KBM-7 (cell line): ENCODE measurements around the gene TBX5.

Experiments used
- DNase-seq: peaks from one replicate; pipeline ENCODE4 v3.0.0-alpha.2; 2015
- in situ Hi-C: fragments of 300-500 bp; cut with MboI; formaldehyde crosslinking; loops from 2 replicates; pipeline ENCODE4 v1.14.3; 2020; ENCODE audit warnings: low sequenced_read_pairs, low pct_unique_long_range_greater_than_20kb, mixed read lengths

Gene TBX5

DNA sequence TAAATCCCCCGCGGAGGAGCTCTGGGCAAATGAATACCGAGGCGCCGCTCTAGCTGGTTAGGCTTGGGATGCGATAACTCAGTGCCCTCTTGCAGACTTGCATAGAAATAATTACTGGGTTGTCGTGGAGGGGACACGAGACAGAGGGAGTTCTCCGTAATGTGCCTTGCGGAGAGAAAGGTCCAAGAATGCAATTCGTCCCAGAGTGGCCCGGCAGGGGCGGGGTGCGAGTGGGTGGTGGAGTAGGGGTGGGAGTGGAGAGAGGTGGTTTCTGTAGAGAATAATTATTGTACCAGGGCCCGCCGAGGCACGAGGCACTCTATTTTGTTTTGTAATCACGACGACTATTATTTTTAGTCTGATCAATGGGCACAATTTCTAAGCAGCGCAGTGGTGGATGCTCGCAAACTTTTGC lies 2.5 kb upstream of the TBX5 start:
- in situ Hi-C loops = no loop called here

DNA sequence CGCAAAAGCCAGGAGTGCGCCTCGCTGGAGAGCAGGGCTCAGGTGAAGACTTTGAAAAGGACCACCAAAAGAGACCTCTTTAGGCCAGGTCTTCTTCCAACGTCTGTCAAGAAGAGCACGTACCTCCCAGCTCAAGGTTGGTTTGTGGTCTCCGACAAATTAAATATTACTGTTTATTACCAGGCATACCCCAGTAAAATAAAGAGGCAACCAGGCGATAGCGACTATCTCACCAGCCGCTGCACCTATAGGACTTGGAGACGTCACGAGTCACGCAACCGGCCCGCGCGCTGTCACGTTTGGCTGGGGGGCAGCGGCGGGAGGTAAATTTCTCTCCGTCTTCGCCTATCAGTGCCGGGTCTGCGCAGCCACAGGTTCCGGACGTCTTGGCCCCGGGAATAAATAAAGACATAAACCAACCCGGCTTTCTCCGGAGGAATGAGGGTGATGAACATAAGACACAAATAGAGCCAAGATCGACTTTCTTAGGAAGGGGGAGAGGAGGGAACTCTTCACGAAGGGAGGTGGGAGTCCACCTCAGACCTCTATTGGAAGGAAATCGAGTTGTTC lies 2.0 kb upstream of the TBX5 start:
- in situ Hi-C loops = no loop called here
- DNase-seq = no peak

More for the DNA sequence above, 2.5 kb upstream of the TBX5 start:
- DNase-seq = no peak

DNA sequence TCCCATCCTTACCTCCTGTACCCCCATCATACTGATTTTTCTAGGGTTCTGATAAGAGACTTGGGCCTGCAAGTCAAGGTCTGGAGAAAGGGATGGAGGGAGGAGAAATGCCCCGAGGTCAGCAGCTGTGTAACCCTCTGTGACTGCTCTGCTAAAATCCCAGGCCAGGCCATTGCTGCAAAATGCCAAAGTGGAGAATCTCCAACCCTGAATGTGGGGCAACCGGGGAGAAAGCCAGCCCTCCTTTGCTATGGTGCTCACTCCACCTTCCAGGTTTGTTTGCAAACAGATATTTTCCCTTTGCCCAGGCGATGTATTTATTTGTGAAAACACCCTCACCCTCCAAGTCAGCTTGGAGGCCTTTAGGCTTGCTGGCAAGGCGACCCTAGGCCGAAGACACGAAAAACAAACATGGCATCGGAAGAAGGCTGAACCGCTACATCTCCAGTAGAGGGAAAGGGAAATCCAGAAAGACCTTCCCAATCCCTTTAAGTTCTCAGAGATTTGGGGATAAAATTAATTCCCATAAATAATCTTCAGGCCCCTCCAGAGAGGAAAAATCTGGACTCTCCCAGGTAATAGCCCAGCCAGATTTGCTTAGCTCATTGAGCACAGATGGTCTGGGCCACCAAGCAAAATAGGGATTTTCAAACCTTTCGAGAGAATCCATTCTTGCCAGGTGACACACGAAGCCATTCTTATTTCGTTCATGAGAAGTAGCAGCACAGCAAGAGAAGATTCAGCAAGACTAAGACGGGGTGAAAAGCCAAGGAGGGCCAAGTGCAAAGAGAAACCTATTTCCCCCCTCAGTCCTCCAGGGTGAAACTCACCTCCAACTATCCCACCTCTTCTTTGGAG lies 1.3 kb upstream of the TBX5 start:
- in situ Hi-C loops = no loop called here
- DNase-seq = no peak

DNA sequence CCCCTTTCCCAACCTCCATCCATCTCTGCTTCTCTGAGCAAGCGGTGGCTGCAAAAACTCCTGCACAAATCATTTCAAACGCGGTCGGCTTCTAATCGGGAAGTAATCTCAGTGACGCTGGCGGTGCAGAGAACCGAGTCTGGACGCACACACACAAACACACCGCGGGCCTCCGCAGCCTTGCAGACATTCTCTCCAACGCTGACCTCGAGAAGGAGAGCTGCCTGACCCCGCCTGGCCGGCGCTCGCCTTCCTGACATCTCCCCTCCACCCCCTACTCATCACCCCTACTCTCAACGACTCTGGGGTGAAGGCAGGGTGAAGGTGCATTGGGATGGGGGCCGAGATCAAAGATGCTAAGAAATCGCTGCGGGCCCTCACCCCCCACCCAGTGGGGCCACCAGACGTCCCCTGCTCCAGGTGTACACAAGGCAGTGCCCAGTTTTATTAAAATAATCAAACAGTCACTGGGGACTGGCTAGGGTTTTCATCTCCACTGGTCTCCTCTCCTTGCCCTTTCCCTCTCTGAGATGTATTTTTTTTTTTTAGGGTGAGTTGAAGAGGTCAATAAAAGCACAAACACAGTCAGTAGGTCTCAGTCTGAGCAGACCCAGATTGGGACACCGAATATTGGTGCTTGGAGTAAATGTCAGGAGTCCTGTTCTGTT lies 506 bp upstream of the TBX5 start:
- in situ Hi-C loops = no loop called here
- no peak for DNase-seq

DNA sequence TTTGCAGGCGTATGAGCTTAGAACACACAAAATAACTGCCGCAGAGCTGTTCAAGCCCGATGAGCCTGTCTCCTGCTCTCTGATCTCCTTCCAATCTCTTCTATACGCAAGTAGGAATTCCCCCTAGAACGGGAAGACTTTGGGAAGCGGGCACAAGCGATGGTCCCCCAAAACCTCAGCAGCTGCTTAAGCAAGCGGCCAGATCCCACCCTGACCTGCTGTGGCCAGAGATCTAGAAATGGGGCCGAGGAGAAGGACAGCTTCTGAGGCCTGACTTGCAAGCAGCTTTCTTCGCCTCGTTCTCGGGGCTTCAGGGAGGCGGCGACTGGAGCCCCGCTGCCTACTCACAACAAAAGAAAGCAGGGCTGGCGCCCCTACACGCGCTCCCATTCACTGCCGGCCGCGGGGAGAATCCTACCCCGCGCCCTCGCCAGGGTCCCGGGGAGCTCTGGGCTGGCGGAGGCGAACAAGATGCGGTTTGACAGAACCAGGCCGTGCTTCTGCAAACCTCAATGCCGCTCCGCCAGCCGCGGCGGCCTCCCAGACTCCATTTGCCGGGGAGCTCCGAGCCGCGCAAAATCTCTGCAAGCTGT lies 922 bp downstream of the TBX5 start:
- in situ Hi-C loops = no loop called here
- no peak for DNase-seq

DNA sequence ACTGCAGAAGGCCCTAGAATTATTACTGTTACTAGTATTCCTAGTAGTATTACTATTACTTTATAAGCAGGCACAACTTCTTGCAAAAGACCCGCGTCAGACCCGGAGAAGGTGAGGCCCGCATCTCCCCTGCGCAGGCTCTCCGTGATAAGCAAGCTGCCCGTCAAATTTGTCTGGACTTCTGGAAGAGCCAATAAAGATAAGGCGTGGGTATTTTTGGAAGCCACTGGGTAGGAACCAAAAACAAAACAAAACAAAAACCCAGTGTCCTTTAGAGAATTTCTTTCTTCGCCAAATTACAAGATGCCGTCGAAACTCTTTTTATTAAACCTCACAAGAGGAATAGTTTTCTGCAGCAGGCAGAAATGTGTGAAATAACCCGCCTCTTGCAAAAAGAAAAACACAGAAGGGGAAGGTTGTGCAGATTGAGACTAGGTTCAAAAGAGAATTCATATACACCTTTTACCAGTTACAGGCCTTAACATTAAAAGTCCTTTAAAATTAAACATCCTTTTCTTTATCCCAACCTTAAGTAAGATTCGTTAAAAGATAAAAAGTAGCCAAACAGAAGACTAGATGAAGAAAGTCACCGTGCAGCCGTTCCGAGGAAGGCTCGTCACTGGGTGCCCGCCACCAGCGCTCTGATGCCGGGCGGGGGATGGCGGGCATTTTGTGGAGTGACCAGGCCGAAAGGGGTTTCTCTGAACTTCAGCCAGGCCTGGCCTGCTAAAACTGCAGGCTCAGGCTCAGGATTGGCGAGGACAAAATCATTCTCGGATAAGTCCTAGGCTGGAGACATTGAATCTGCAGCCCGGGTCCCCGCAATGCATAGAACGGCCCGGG lies 1.6 kb downstream of the TBX5 start:
- no peak for DNase-seq
- in situ Hi-C loops = no loop called here

DNA sequence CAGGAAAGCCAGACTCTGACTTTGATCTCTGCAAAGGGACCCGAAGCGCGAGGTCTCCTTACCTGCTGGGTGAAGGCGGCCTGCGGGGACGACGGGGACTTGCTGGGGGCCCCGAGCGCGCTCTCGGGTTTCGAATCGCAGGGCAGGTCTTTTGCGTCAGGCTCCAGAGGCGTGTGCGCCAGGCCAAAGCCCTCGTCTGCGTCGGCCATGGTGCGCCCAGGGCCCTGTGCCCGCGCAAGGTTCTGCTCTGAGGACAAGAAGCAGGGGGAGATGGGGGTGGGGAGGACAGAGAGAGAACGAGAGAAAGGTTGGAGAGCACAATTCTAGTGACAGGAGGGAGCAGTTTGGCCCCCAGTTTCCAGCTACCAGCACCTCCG lies 2.3 kb downstream of the TBX5 start:
- no peak for DNase-seq
- in situ Hi-C loops = no loop called here

DNA sequence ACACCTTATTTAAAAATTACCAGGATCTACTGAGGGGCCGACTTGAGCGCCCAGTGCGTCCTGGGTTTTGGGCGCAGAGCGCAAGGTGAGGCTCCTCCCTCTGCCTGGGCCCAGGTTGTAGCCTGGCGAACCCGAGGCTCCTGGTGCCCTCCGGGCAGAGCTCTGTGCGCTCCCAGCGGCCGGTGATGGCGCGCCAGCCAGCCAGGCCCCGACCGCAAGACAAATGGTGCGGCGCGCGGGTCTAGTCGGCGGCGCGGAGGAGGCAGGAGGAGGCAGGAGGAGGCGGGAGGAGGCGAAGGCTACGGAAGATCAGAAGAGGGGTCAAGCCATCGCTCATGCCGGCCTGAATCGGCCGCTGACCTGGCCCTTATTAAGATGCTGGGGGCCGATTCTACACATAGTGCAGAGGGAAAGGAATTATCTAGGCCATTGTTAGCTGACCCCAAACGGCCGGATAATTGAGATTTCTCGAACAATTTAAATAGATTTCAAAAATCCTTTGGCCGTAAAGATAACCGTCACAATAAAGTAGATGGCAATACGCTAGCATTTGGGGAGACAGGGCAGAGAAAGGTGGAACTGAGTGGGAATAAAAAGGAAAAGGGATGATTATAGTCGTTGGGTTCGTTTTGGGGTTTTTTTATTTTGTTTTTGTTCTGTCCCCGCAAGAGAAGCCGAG lies 2.8 kb downstream of the TBX5 start:
- DNase-seq = no peak
- in situ Hi-C loops = no loop called here

DNA sequence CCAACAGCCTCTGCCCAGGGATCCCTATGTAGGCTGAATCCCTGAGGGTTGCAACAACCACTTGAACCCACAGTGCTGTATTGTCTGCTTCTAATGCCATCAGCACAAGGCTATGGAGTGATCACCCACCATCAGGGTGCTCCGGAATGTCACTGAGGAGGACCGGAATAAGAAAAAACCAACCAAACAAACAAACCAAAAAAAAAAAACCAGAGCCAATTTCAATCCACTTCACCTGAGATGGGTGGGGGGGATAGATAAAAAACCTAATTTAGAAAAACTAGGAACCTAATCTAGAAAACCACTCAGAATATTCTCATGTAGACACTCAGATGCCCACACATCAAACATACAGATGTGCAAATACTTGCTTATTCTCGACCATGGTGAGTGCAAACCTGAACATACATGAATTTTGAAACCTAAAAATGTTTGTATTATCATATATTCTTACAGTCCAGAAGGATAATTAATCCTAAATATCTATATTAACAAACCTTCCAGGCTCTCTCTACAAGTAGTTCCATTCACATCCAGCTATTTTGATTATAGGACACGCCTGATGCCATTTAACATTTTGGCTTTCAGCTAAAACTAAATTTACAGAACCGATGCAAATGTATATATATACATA lies 3.7 kb downstream of the TBX5 start:
- in situ Hi-C loops = no loop called here
- DNase-seq = no peak

DNA sequence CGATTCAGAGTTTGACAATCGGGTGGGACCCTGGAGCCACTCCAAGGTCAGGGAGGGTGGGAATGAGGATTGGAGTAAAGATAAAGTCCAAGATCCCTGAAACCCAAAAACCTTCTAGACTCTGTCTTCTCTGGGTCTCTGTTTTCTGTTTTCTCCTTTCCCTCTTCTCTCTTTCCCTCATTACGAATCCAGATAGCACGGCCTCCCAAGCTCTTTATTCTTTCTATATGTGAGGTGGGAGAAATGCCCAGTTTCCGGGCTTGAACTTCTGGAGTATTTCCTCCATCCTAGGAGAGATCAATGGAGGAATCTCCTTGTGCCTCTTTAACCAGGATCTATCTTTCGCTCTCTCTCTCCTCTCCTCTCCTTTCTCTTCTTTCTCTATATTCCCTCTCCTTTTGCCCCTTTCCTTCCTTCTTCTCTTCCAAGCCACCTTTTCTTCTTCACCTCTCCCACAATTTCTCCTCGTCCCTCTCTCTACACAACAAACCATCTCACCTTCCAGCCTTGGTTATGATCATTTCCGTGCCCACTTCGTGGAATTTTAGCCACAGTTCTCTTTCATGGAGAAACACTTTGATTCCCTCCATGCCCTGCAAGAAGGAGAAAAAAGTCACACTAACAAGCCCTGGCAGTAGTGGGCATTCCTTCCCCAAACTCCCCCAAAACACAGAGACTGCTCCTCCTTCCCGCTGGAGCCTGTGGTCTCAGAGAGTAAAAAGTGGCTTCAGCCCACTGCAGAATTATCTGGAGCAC lies 4.4 kb downstream of the TBX5 start:
- in situ Hi-C loops = no loop called here
- DNase-seq = no peak

DNA sequence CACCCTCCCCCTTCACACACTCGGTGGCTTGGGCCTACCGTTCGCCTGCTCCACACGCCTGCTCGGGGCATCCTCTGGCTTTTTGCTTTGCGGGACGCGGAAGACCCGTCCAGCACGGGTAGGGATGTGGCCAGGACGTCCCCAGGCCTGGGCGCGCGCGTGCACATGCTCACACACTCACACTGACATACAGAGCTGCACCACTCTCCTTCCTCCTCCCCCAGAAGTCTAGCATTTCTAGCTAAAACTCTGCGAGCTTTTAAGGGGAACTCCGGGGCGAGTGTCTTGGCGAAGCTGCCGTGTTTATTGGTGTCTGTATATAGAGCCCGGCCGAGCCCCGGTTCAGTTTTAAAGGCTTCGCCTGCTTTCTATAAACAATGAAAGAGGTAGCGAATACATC lies 5.0 kb downstream of the TBX5 start:
- in situ Hi-C loops = no loop called here

DNA sequence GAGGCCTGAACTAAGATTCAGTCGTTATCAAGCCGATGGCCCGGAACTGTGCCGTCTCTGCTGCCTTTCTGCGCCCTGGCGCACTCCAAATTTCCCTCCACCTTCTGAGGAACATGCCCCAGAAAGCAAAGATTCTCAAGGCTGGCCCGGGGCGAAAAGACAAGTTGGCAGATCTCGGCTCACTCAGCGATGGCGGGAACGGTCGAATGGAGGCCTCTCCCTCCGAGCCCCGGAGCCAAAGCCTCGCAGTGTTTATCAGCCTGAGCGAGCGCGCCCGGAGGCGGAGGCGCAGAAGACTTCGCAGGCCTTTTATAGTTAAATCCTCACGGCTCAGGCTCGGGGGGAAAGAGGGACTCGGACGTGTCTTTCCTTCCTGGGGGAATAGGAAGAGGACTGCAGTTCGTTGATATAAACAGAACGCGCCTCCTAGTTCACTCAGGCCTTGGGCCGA lies 5.6 kb downstream of the TBX5 start:
- DNase-seq = no peak
- in situ Hi-C loops = no loop called here

More for the DNA sequence above, 5.0 kb downstream of the TBX5 start:
- no peak for DNase-seq

DNA sequence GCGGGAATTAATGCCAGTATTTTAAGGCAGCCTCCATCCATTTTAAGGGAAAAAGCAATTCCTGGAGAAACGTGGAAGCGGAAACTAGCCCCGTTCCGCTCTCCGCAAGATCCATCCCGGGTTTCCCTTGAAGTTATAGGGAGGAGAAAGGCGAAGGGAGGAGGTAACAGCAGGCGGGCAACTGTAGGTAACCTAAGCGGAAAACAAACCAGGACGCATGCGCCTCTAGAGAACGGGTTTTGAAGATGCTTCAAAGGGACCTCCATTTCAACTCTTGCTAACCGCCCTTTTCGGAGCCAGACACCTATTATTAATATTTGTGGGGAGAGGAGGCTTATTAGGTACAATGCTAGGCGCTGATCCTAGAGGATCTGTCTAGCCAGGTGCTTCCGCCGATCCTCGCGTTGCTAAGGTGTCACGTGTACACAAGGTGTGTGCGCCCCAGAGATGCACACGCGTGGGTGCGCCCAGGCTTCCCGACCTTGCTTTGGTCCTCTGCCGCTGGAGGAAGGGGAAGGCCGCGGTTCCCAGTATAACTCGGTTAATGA lies 6.2 kb downstream of the TBX5 start:
- in situ Hi-C loops = no loop called here

DNA sequence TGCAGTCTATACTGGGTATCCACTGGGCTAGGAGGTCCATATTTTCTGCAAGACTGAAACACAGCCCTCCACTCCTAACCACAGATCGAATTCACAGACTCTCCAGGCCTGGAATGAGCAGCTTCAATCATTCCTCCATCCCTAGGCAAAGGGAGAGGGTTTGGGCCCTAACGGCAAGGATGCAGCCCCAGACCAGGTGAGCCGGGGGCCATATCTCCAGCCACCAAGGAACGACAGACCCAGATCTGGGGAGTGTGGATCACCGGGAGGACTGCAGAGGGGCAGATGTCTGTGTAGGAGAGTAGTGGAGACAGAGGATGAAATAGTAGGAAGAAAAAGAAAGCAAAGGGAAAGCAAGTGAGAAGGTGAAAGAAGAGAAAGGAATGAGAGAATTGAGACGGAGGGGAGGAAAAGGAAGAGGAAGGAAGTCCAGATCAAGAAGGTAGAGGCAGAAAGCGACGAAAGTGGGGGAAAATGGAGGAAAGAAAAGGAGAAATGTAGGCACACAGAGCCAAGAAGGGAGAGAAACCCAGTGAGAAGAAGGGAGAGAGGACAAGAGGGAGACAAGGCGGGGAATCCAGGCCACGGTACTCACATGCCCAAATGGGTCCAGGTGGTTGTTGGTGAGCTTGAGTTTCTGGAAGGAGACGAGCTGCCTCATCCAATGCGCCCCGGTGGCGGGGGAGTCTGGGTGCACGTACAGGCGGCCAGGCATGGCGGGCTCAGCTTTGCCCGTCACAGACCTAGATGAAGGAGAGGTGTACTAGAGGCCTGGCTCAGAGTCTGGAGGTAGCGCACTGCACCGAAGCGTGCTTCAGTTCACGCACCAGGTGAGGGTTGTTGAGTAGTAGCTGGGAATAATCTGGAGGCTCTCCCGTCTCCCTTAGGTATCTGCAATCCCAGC lies 7.7 kb downstream of the TBX5 start:
- in situ Hi-C loops = no loop called here
- no peak for DNase-seq

More for the DNA sequence above, 6.2 kb downstream of the TBX5 start:
- DNase-seq = no peak

DNA sequence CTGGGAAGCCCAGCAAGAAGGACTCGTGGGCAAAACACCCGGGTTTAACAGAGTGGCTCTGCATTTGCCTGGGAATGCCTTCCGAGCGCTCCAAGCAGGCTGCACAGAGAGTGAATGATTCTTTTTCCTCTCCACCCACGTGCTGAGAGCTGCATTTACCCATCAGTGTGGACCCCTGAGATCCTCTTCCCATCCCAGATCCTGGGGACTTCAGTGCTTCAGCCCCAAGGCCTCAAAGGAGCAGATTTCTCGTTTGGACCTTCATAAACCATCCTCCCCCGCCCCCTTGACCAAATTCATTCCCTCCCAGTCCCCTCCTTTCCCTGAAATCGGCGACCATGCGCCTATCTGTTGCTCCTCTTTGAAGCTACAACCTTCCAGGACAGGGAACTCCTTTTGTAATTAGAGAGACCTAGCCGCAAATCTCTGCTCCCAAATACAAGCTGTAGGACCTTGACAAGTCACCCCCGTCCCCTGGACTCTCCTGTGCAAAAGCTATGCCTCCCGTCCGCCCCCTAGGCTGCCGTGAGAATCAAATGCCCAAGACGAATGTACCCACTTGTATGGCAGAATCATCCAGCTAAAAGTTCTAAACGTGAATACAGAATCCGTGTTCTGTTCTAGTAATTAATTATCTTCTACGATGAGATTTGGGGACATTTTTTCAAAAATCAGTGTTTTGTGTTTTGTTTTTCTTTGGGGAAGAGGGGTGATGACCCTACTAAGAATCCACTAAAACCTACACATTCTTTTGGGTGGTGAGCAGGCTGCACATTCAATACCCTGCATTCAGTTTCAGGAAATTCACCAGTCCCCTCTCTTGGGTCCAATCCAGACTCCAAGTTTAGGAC lies 8.8 kb downstream of the TBX5 start:
- no peak for DNase-seq
- in situ Hi-C loops = no loop called here
